ENCODE data around the gene AMH. TPM values are rescaled to one million over a fixed set of nuclear protein-coding genes. Genes with fewer than 3 reads are reported as not detected.

AMH gene
- total and polyA plus RNA-seq, 4 donors: 0.08 to 0.59 (median 0.47) TPM; not detected in 1

DNA sequence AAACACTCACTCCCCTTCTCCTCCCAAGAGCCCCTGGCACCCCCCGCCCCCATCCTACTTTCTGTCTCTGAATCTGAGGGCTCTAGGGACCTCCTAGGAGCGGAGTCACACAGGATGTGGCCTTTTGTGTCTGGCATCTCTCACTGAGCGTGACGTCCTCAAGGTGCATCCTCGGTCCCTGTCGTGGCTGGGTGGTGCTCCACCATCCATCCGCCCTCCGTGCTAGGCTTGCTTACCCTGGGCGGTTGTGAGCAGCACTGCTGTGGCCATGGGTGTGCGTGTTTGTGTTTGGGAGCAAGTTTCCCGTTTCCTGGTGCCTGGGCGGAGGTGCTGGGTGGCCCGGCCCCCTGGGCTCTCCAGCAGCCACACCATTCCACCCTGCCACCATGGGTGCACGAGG is 25.2 kb upstream of the AMH start:
- H3K27ac ChIP-seq (ENCODE audit: low read depth in 1 of 2, low read length in 2 of 2): no peak overlapping the region
- no peaks in the 10 kb centered on the region for H3K27me3 ChIP-seq (ENCODE audit: control insufficient read depth in 4 of 4, insufficient read depth in 4 of 4, low read length in 3 of 4)
- no peaks in the 10 kb centered on the region for H3K9me3 ChIP-seq (ENCODE audit: control insufficient read depth in 4 of 4, low read length in 3 of 4)
- H3K4me1 ChIP-seq (ENCODE audit: control insufficient read depth in 4 of 4, insufficient read depth in 4 of 4, low read length in 3 of 4): peaks cover 7 to 14% (median 9%) of the 10 kb centered on the region in 4 donors
- TF ChIP-seq, protein P1, sequence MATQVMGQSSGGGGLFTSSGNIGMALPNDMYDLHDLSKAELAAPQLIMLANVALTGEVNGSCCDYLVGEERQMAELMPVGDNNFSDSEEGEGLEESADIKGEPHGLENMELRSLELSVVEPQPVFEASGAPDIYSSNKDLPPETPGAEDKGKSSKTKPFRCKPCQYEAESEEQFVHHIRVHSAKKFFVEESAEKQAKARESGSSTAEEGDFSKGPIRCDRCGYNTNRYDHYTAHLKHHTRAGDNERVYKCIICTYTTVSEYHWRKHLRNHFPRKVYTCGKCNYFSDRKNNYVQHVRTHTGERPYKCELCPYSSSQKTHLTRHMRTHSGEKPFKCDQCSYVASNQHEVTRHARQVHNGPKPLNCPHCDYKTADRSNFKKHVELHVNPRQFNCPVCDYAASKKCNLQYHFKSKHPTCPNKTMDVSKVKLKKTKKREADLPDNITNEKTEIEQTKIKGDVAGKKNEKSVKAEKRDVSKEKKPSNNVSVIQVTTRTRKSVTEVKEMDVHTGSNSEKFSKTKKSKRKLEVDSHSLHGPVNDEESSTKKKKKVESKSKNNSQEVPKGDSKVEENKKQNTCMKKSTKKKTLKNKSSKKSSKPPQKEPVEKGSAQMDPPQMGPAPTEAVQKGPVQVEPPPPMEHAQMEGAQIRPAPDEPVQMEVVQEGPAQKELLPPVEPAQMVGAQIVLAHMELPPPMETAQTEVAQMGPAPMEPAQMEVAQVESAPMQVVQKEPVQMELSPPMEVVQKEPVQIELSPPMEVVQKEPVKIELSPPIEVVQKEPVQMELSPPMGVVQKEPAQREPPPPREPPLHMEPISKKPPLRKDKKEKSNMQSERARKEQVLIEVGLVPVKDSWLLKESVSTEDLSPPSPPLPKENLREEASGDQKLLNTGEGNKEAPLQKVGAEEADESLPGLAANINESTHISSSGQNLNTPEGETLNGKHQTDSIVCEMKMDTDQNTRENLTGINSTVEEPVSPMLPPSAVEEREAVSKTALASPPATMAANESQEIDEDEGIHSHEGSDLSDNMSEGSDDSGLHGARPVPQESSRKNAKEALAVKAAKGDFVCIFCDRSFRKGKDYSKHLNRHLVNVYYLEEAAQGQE (IDR thresholded peaks at IDR 0.05): no peak
- TF ChIP-seq FOXA2 (IDR thresholded peaks at IDR 0.05) (no peak), RAD21 (IDR thresholded peaks at IDR 0.05) (no peak), YY1 (IDR thresholded peaks at IDR 0.05) (no peak)
- TF ChIP-seq, protein P2, sequence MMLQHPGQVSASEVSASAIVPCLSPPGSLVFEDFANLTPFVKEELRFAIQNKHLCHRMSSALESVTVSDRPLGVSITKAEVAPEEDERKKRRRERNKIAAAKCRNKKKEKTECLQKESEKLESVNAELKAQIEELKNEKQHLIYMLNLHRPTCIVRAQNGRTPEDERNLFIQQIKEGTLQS (IDR thresholded peaks at IDR 0.05): no peak
- WGBS: 95% methylated on average over 14 of the region's 14 CpGs
- no peak for DNase-seq (ENCODE audit: low spot score)
- H3K36me3 ChIP-seq (ENCODE audit: control insufficient read depth in 4 of 4, insufficient read depth in 3 of 4, low read depth in 1 of 4, low read length in 3 of 4): peaks cover 7 to 47% (median 11%) of the 10 kb centered on the region in 4 donors
- H3K9ac ChIP-seq (ENCODE audit: low read depth in 1 of 2, low read length in 2 of 2): no peak overlapping the region
- H3K4me3 ChIP-seq (ENCODE audit: low read depth in 1 of 3, low read length in 3 of 3): no peak overlapping the region

DNA sequence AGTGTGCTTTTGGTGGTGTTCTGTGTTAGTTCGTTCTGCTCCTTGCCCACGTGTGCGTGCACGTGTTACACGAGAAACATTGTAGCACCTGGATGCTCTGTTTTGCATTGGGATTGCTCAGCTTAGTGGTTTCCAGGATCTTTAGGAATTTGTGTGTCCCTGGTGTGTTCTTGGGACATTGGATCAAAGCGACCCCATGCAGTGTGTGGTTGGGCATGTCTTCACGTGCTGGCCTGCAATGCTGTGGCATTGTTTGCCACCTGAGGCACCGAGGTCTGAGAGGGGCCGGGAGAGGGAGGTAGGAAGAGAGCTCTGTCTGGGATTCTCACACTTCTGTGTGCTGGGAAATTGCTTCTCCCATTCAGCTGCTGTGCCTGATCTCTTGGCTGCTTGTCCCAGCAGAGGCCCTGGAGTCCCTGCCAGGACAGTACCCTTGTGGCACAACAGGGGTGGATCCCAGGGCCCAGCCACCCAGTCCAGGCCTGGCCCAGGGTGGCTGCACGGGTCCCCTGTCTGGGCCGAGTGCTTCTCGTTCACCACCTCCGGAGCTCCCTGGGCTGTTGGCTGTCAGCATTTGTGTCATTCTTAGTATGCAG is 24.3 kb upstream of the AMH start:
- Histone ChIP-seq H3K27me3 (ENCODE audit: control insufficient read depth in 4 of 4, insufficient read depth in 4 of 4, low read length in 3 of 4) (no peaks in the 10 kb centered on the region), H3K4me3 (ENCODE audit: low read depth in 1 of 3, low read length in 3 of 3) (no peak overlapping the region), H3K9me3 (ENCODE audit: control insufficient read depth in 4 of 4, low read length in 3 of 4) (no peaks in the 10 kb centered on the region), H3K36me3 (ENCODE audit: control insufficient read depth in 4 of 4, insufficient read depth in 3 of 4, low read depth in 1 of 4, low read length in 3 of 4) (peaks cover 7 to 42% (median 13%) of the 10 kb centered on the region in 4 donors), H3K4me1 (ENCODE audit: control insufficient read depth in 4 of 4, insufficient read depth in 4 of 4, low read length in 3 of 4) (peaks cover 7 to 23% (median 13%) of the 10 kb centered on the region in 4 donors), H3K9ac (ENCODE audit: low read depth in 1 of 2, low read length in 2 of 2) (no peak overlapping the region), H3K27ac (ENCODE audit: low read depth in 1 of 2, low read length in 2 of 2) (no peak overlapping the region)
- no peak for DNase-seq (ENCODE audit: low spot score)
- TF ChIP-seq SP1 (IDR thresholded peaks at IDR 0.05) (no peak), FOXA1 (IDR thresholded peaks at IDR 0.05) (no peak), JUND (IDR thresholded peaks at IDR 0.05) (no peak)
- TF ChIP-seq, protein P3, sequence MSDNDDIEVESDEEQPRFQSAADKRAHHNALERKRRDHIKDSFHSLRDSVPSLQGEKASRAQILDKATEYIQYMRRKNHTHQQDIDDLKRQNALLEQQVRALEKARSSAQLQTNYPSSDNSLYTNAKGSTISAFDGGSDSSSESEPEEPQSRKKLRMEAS (IDR thresholded peaks at IDR 0.05): no peak
- TF ChIP-seq, protein P2 (IDR thresholded peaks at IDR 0.05): no peak
- WGBS: 93% methylated on average over 13 of the region's 13 CpGs

DNA sequence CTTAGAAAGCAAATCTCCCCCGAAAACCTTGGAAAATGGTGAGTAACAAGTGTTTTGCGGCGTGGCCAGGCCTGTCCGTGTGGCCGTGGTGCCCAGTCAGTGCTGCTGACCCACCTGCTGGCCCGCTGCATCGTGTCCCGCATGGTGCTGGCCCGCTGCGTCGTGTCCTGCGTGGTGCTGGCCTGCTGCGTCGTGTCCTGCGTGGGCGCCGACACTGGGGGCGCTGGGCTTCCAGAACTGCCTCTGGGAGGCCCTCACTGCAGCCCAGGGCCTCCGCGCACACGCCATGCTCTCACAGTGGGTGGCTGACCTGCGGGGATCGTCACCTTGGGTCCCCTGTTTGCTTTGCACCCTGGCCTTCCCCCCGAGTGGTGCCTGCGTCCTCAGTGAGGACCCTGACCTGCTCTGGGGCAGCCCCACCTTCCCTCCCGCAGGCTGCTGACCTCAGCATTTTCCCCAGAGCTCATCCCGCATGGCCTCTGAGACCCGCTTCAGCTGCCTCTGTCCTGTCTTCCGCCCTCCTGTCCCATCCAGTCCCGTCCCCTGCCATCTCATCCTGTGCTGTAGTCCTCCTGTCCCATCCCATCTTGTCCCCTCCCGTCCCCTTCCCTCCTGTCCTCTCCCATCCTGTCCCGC is 23.6 kb upstream of the AMH start:
- H3K9ac ChIP-seq (ENCODE audit: low read depth in 1 of 2, low read length in 2 of 2): no peak overlapping the region
- no peak overlapping the region for H3K4me3 ChIP-seq (ENCODE audit: low read depth in 1 of 3, low read length in 3 of 3)
- 94% methylated on average over 32 of the region's 32 CpGs for WGBS
- no peaks in the 10 kb centered on the region for H3K27me3 ChIP-seq (ENCODE audit: control insufficient read depth in 4 of 4, insufficient read depth in 4 of 4, low read length in 3 of 4)
- peaks cover 7 to 24% (median 13%) of the 10 kb centered on the region in 4 donors for H3K4me1 ChIP-seq (ENCODE audit: control insufficient read depth in 4 of 4, insufficient read depth in 4 of 4, low read length in 3 of 4)
- TF ChIP-seq, protein P4, sequence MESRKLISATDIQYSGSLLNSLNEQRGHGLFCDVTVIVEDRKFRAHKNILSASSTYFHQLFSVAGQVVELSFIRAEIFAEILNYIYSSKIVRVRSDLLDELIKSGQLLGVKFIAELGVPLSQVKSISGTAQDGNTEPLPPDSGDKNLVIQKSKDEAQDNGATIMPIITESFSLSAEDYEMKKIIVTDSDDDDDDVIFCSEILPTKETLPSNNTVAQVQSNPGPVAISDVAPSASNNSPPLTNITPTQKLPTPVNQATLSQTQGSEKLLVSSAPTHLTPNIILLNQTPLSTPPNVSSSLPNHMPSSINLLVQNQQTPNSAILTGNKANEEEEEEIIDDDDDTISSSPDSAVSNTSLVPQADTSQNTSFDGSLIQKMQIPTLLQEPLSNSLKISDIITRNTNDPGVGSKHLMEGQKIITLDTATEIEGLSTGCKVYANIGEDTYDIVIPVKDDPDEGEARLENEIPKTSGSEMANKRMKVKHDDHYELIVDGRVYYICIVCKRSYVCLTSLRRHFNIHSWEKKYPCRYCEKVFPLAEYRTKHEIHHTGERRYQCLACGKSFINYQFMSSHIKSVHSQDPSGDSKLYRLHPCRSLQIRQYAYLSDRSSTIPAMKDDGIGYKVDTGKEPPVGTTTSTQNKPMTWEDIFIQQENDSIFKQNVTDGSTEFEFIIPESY (IDR thresholded peaks at IDR 0.05): no peak
- no peak for DNase-seq (ENCODE audit: low spot score)
- H3K27ac ChIP-seq (ENCODE audit: low read depth in 1 of 2, low read length in 2 of 2): no peak overlapping the region
- no peaks in the 10 kb centered on the region for H3K9me3 ChIP-seq (ENCODE audit: control insufficient read depth in 4 of 4, low read length in 3 of 4)
- peaks cover under 1 to 39% (median 13%) of the 10 kb centered on the region in 4 donors for H3K36me3 ChIP-seq (ENCODE audit: control insufficient read depth in 4 of 4, insufficient read depth in 3 of 4, low read depth in 1 of 4, low read length in 3 of 4)
